Epithelial cell of esophagus (primary cell): ENCODE measurements around the gene BTD.
A peak's percentile ranks its signal among the peaks of the same experiment; 100 is the strongest.

Experiments used
- DNase-seq: peaks from one replicate; pipeline ENCODE4 v3.0.0; 2010; ENCODE audit warnings: low read depth
- H3K4me3 ChIP-seq: 2 replicates; pipeline ENCODE4 v1.5.1; 2011; ENCODE audit warnings: mild to moderate bottlenecking, low read length, control low read depth
- CTCF ChIP-seq: IDR thresholded peaks from 2 replicates; pipeline ENCODE4 v1.5.1; 2011; ENCODE audit warnings: low read depth, mild to moderate bottlenecking, low read length, control low read depth, inconsistent platforms; ENCODE audit not compliant: insufficient read depth; ENCODE audit errors: missing control alignments

The BTD gene, protein sequence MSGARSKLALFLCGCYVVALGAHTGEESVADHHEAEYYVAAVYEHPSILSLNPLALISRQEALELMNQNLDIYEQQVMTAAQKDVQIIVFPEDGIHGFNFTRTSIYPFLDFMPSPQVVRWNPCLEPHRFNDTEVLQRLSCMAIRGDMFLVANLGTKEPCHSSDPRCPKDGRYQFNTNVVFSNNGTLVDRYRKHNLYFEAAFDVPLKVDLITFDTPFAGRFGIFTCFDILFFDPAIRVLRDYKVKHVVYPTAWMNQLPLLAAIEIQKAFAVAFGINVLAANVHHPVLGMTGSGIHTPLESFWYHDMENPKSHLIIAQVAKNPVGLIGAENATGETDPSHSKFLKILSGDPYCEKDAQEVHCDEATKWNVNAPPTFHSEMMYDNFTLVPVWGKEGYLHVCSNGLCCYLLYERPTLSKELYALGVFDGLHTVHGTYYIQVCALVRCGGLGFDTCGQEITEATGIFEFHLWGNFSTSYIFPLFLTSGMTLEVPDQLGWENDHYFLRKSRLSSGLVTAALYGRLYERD

GRCh38 chr3:15601399-15602145 lies at the start of gene BTD, which contains the start of gene HACL1:
TSS of gene BTD (plus strand) at chr3:15601745. CDS start at chr3:15635440, 33,695 bp downstream.
TSS of gene HACL1 (minus strand) at chr3:15601569. CDS start at chr3:15601463, 106 bp downstream.
- peak within 1 kb of the TSS; percentile 99 for H3K4me3 ChIP-seq
- DNase-seq, result peak; percentile 99
- peak; percentile 37 for TF ChIP-seq CTCF

DNA sequence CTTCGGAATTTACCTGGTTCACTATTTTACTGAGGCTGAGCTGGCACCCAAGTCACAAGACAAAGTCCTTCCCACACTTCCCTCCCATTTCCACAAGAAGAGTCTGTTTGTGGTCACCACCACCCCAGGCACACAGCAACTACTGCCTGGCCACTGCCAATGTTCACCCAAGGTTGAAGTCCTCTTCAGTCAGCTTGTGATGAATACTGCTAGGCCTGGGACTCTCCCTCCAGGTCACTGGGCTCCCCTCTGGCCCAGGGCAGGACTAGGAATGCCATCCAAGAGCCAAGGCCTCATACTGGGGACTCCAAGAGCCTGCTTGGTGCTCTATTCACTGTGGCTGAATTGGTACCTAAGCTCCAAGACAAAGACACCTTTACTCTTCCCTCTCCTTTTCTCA lies 49.6 kb upstream of the BTD start:
- no peak for DNase-seq
- H3K4me3 ChIP-seq, result no peak overlapping the region
- no peak for TF ChIP-seq CTCF

GRCh38 chr3:15553749-15554148 lies 47.8 kb upstream of the BTD start:
- TF ChIP-seq CTCF, result no peak
- H3K4me3 ChIP-seq, result no peak overlapping the region
- no peak for DNase-seq

GRCh38 chr3:15556512-15556911 lies 45.0 kb upstream of the BTD start:
- DNase-seq, result no peak
- no peak overlapping the region for H3K4me3 ChIP-seq

GRCh38 chr3:15557511-15557946 lies 44.0 kb upstream of the BTD start:
- peak; percentile 87 for DNase-seq
- H3K4me3 ChIP-seq, result no peak overlapping the region
- TF ChIP-seq CTCF, result peak; percentile 70

More at GRCh38 chr3:15556512-15556911, 45.0 kb upstream of the BTD start:
- TF ChIP-seq CTCF, result no peak

- DNase-seq, result no peak
- H3K4me3 ChIP-seq, result no peak overlapping the region
- no peak for TF ChIP-seq CTCF
Measured at GRCh38 chr3:15558581-15558980, 43.0 kb upstream of the BTD start.
